ENCODE results near the gene TLX1. TPM values are rescaled to one million over a fixed set of nuclear protein-coding genes. Genes with fewer than 3 reads are reported as not detected.

Gene TLX1
- total and polyA plus RNA-seq, 7 donors = 0.07 TPM; not detected in 6

DNA sequence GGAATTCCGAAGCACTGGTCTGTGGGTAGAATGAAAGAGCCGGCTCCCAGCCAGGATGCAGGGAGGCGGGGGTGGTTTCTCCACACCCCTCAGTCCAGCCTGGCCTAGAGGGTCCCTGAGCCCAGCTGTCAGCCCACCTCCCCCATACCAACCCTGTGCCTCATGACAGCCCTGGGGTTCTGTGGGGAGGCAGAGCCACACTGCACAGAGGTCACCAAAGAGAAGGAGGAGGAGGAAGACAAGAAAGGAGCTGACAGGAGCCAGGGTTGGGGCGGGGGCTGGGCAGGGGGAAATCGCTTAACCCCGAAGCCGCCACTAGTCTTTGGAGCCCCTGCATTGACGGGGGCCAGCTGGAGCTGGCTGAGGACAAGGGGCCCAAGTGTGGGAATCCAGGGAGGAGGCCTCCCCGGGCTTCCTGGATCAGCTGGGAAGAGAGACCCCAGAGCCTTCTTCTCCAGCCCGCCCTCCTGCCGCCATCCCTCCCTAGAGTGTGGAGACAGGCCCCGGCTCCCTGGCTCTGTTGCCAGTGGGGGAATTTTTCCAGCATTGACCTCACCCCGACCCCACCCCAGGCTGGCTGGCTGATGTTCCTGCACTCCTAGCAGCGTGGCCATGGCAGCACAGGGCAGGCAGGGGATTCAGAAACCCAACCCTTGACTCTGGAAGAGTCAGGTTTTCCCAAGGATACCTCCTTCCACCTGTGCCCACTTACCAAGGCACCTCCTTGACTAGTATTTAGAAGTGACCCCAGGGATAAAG lies 36.8 kb upstream of the TLX1 start:
- no peaks in the 10 kb centered on the region for H3K4me1 ChIP-seq
- H3K27ac ChIP-seq = no peak overlapping the region
- no peak overlapping the region for H3K4me3 ChIP-seq
- TF ChIP-seq CTCF (IDR thresholded peaks at IDR 0.05) (no peak), POLR2AphosphoS5 (IDR thresholded peaks at IDR 0.05) (no peak), POLR2A (IDR thresholded peaks at IDR 0.05) (no peak), EP300 (IDR thresholded peaks at IDR 0.05) (no peak)
- H3K9me3 ChIP-seq = no peaks in the 10 kb centered on the region
- intact Hi-C loops (cut with DNase I) = no loop called here
- 65 to 82% methylated on average over 14 of the region's 14 CpGs for WGBS, 2 donors
- no peaks in the 10 kb centered on the region for H3K36me3 ChIP-seq
- peaks cover 3 to 94% (median 49%) of the 10 kb centered on the region in 3 donors for H3K27me3 ChIP-seq
- no peak for DNase-seq

GRCh38 chr10:101095004-101095403 lies 36.1 kb upstream of the TLX1 start:
- H3K9me3 ChIP-seq = no peaks in the 10 kb centered on the region
- H3K4me3 ChIP-seq = no peak overlapping the region
- intact Hi-C loops (cut with DNase I) = loop anchor here (1.0 kb wide), 1 partner anchor 47 kb away; no protein-coding TSS in a partner anchor
- WGBS, 2 donors = 62 to 75% methylated on average over 6 of the region's 6 CpGs
- no peaks in the 10 kb centered on the region for H3K36me3 ChIP-seq
- DNase-seq = no peak
- TF ChIP-seq EP300 (IDR thresholded peaks at IDR 0.05) = no peak
- TF ChIP-seq POLR2AphosphoS5 (IDR thresholded peaks at IDR 0.05) = no peak
- TF ChIP-seq POLR2A (IDR thresholded peaks at IDR 0.05) = no peak
- no peak for TF ChIP-seq CTCF (IDR thresholded peaks at IDR 0.05)
- no peaks in the 10 kb centered on the region for H3K4me1 ChIP-seq
- H3K27me3 ChIP-seq = peaks cover 3 to 94% (median 51%) of the 10 kb centered on the region in 3 donors
- no peak overlapping the region for H3K27ac ChIP-seq

DNA sequence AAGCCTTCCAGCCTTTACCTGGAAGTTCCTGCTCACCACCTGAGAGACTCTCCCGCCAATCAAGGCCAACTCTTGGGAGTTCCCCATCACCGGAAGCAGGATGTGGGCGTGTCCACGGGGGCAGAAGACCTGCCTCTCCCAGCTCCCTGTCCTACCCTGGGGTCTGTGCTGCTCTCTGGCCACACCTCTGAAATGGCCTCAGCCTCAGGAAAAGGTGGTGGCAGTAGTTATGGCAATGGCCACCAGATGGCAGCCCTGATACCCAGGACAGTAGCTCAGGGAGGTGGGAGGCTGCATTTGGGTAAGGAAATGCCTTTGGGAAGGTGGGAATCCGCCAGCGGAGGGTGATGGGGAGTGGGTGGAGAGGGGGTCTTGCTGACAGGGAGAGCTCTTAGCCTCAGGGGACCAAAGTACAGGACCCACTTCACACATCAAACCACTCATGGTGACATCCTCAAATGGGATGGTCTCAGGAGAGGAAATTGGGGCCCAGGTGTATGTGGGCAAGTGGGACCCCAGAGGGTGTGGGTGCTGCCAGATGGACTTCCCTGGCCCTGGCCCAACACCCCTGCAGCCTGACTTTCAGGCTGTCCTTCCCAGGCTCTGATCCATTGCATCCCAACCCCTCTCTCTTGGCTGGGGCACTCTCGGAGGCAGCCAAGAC lies 35.4 kb upstream of the TLX1 start:
- intact Hi-C loops (cut with DNase I) = loop anchor here (1.0 kb wide), 1 partner anchor 47 kb away; no protein-coding TSS in a partner anchor
- TF ChIP-seq POLR2AphosphoS5 (IDR thresholded peaks at IDR 0.05) = no peak
- peak; percentile 44 to 80 (median 76) for TF ChIP-seq CTCF (IDR thresholded peaks at IDR 0.05)
- no peaks in the 10 kb centered on the region for H3K4me1 ChIP-seq
- no peak for DNase-seq
- H3K9me3 ChIP-seq = no peaks in the 10 kb centered on the region
- no peak overlapping the region for H3K4me3 ChIP-seq
- WGBS, 2 donors = 14 to 18% methylated on average over 7 of the region's 7 CpGs
- no peak overlapping the region for H3K27ac ChIP-seq
- H3K36me3 ChIP-seq = no peaks in the 10 kb centered on the region
- peaks cover 3 to 91% (median 53%) of the 10 kb centered on the region in 3 donors for H3K27me3 ChIP-seq

- Histone ChIP-seq H3K9me3 (no peaks in the 10 kb centered on the region), H3K4me3 (no peak overlapping the region), H3K36me3 (no peaks in the 10 kb centered on the region), H3K27ac (no peak overlapping the region), H3K27me3 (peaks cover 3 to 88% (median 53%) of the 10 kb centered on the region in 3 donors), H3K4me1 (no peaks in the 10 kb centered on the region)
- 89 to 92% methylated on average over 4 of the region's 4 CpGs for WGBS, 2 donors
- DNase-seq = no peak
- intact Hi-C loops (cut with DNase I) = no loop called here
- no peak for TF ChIP-seq POLR2AphosphoS5 (IDR thresholded peaks at IDR 0.05)
- TF ChIP-seq CTCF (IDR thresholded peaks at IDR 0.05) = no peak
- TF ChIP-seq EP300 (IDR thresholded peaks at IDR 0.05) = no peak
- TF ChIP-seq POLR2A (IDR thresholded peaks at IDR 0.05) = no peak
These were observed 34.7 kb upstream of the TLX1 start for GRCh38 chr10:101096378-101096777.
